Measurements from ENCODE around the gene PPIG.

GRCh38 chr2:169690958-169691357, 106.8 kb downstream of the PPIG start:
- TF ChIP-seq CTCF (IDR thresholded peaks at IDR 0.05; ENCODE audit: low read depth, low read length), result no peak
- TF ChIP-seq POLR2A (IDR thresholded peaks at IDR 0.05; ENCODE audit: extremely low read depth, insufficient read length), result no peak

Data from NB4 (cell line).